IMR-90 (cell line): ENCODE data around the gene C1QTNF12.

Experiments used
- BHLHE40 ChIP-seq: fragments of 150-350 bp; IDR thresholded peaks from 2 replicates; pipeline ENCODE4 v1.6.1; 2016; ENCODE audit warnings: mild to moderate bottlenecking, low read depth, low read length
- CEBPB ChIP-seq: IDR thresholded peaks from 2 replicates; pipeline ENCODE4 v1.6.1; 2012; ENCODE audit warnings: low read depth, low read length, improper control_type of control experiment
- FOS ChIP-seq: fragments of 150-350 bp; IDR thresholded peaks from 2 replicates; pipeline ENCODE4 v1.6.1; 2016; ENCODE audit warnings: low read depth, low read length
- MAFK ChIP-seq: IDR thresholded peaks from 2 replicates; pipeline ENCODE4 v1.6.1; 2012; ENCODE audit warnings: low read depth, low read length, improper control_type of control experiment
- MAZ ChIP-seq: IDR thresholded peaks from 2 replicates; pipeline ENCODE4 v1.6.1; 2012; ENCODE audit warnings: low read depth, mild to moderate bottlenecking, low read length, improper control_type of control experiment, moderate library complexity, borderline replicate concordance
- POLR2A ChIP-seq: IDR thresholded peaks from 2 replicates; pipeline ENCODE4 v1.6.1; 2012; ENCODE audit warnings: mild to moderate bottlenecking, low read depth, low read length
- RAD21 ChIP-seq: IDR thresholded peaks from 2 replicates; pipeline ENCODE4 v1.6.1; 2012; ENCODE audit warnings: low read length, improper control_type of control experiment
- RCOR1 ChIP-seq: IDR thresholded peaks from 2 replicates; pipeline ENCODE4 v1.6.1; 2012; ENCODE audit warnings: mild to moderate bottlenecking, low read length, improper control_type of control experiment; ENCODE audit not compliant: insufficient replicate concordance
- RFX5 ChIP-seq: IDR thresholded peaks from 2 replicates; pipeline ENCODE4 v1.8.0; 2012; ENCODE audit warnings: low read depth, mild to moderate bottlenecking, low read length, moderate library complexity
- SMC3 ChIP-seq: fragments of 150-350 bp; IDR thresholded peaks from 2 replicates; pipeline ENCODE4 v1.6.1; 2016; ENCODE audit warnings: low read depth, mild to moderate bottlenecking, antibody characterized with exemption, low read length, moderate library complexity
- TF ChIP-seq, protein P1 (sequence below): conservative IDR thresholded peaks from 2 replicates; pipeline ENCODE4 v1.5.1; 2012; ENCODE audit warnings: mild to moderate bottlenecking, low read depth, low read length, improper control_type of control experiment
- TF ChIP-seq, protein P2 (sequence below): fragments of 150-350 bp; IDR thresholded peaks from 2 replicates; pipeline ENCODE4 v1.6.1; 2016; ENCODE audit warnings: low read depth, mild to moderate bottlenecking, low read length, moderate library complexity, borderline replicate concordance
- TF ChIP-seq, protein P3 (sequence below): fragments of 150-350 bp; IDR thresholded peaks from 2 replicates; pipeline ENCODE4 v1.6.1; 2017; ENCODE audit warnings: mild to moderate bottlenecking, antibody characterized with exemption, low read length, low read depth

DNA sequence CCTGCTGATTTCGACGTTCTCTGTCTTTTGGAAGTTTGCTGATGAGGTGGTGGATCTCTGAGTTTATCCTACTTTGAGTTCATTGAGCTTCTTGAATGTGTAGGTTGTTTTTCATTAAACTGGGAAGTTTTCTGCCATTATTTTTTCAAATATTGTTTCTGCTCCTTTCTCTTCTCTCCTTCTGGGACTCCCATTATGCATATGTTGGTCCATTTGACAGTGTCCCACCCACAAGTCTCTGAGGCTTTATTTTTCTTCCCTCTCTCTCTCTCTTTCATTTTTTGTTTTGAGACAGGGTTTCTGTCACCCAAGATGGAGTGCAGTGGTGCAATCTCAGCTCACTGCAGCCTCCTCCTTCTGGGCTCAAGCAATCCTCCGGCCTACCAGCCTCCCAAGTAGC, 51.8 kb downstream of the C1QTNF12 start:
- TF ChIP-seq, protein P1, sequence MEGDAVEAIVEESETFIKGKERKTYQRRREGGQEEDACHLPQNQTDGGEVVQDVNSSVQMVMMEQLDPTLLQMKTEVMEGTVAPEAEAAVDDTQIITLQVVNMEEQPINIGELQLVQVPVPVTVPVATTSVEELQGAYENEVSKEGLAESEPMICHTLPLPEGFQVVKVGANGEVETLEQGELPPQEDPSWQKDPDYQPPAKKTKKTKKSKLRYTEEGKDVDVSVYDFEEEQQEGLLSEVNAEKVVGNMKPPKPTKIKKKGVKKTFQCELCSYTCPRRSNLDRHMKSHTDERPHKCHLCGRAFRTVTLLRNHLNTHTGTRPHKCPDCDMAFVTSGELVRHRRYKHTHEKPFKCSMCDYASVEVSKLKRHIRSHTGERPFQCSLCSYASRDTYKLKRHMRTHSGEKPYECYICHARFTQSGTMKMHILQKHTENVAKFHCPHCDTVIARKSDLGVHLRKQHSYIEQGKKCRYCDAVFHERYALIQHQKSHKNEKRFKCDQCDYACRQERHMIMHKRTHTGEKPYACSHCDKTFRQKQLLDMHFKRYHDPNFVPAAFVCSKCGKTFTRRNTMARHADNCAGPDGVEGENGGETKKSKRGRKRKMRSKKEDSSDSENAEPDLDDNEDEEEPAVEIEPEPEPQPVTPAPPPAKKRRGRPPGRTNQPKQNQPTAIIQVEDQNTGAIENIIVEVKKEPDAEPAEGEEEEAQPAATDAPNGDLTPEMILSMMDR, result no peak
- TF ChIP-seq POLR2A, result no peak
- no peak for TF ChIP-seq RAD21
- TF ChIP-seq, protein P2, sequence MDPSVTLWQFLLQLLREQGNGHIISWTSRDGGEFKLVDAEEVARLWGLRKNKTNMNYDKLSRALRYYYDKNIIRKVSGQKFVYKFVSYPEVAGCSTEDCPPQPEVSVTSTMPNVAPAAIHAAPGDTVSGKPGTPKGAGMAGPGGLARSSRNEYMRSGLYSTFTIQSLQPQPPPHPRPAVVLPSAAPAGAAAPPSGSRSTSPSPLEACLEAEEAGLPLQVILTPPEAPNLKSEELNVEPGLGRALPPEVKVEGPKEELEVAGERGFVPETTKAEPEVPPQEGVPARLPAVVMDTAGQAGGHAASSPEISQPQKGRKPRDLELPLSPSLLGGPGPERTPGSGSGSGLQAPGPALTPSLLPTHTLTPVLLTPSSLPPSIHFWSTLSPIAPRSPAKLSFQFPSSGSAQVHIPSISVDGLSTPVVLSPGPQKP, result no peak
- no peak for TF ChIP-seq FOS
- no peak for TF ChIP-seq MAZ
- TF ChIP-seq RFX5, result no peak
- no peak for TF ChIP-seq RCOR1
- no peak for TF ChIP-seq CEBPB
- no peak for TF ChIP-seq SMC3
- no peak for TF ChIP-seq MAFK
- no peak for TF ChIP-seq BHLHE40
- TF ChIP-seq, protein P3, sequence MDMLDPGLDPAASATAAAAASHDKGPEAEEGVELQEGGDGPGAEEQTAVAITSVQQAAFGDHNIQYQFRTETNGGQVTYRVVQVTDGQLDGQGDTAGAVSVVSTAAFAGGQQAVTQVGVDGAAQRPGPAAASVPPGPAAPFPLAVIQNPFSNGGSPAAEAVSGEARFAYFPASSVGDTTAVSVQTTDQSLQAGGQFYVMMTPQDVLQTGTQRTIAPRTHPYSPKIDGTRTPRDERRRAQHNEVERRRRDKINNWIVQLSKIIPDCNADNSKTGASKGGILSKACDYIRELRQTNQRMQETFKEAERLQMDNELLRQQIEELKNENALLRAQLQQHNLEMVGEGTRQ, result no peak
